Testis (tissue), 2 donors: ENCODE measurements around the gene JUP.

Experiments used
- POLR2A ChIP-seq: fragments of 450-650 bp; IDR thresholded peaks from one replicate; pipeline ENCODE4 v1.6.1; 2017; ENCODE audit warnings: antibody characterized with exemption, mild to moderate bottlenecking, moderate library complexity
- TF ChIP-seq, protein P1 (sequence below), 3 experiments: fragments of 450-650 bp in 2 of 3; fragments of 200-600 bp in 1 of 3; sonication (generic) in 1 of 3; IDR thresholded peaks; one replicate each; pipeline ENCODE4 v1.5.1; 2016 to 2019; ENCODE audit warnings: antibody characterized with exemption in 3 of 3, mild to moderate bottlenecking in 2 of 3, moderate library complexity in 1 of 3

DNA sequence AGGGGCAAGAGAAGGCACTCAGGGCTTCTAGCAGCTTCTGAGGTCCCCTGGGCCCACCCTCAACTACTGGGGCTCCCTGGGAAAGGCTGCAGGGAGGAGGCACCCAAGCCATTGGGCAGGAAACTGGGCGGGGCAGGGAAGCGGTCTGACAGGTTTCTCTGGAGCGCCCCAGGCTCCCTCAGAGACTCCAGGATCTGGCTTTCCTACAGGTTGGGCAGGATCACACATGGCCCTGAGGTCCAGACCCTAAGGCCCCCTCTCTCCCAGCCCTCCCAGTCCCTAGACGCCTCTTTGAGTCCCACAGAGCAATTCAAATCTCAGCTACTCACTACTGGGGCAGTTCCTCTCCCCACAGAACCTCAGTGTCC lies 14.3 kb downstream of the JUP start:
- TF ChIP-seq, protein P1, sequence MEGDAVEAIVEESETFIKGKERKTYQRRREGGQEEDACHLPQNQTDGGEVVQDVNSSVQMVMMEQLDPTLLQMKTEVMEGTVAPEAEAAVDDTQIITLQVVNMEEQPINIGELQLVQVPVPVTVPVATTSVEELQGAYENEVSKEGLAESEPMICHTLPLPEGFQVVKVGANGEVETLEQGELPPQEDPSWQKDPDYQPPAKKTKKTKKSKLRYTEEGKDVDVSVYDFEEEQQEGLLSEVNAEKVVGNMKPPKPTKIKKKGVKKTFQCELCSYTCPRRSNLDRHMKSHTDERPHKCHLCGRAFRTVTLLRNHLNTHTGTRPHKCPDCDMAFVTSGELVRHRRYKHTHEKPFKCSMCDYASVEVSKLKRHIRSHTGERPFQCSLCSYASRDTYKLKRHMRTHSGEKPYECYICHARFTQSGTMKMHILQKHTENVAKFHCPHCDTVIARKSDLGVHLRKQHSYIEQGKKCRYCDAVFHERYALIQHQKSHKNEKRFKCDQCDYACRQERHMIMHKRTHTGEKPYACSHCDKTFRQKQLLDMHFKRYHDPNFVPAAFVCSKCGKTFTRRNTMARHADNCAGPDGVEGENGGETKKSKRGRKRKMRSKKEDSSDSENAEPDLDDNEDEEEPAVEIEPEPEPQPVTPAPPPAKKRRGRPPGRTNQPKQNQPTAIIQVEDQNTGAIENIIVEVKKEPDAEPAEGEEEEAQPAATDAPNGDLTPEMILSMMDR (IDR thresholded peaks at IDR 0.05), result no peak
- TF ChIP-seq POLR2A, result no peak
